Activated CD4-positive, CD25-positive, alpha-beta regulatory T cell treated with anti-CD3 and anti-CD28 coated beads, Interleukin-2, amount 50 U/mL, for 24 hours (primary cell): ENCODE measurements around the gene ACY1.

ENCODE experiments used
- ATAC-seq, 2 donors: fragments of 150-1000 bp; cut with Tn5 transposase; one replicate each; pipeline ENCODE4 v1.10.0; 2021; ENCODE audit warnings: mild to moderate bottlenecking in 1 of 2, moderate library complexity in 1 of 2

The ACY1 gene

GRCh38 chr3:51945926-51946705 lies 37.2 kb upstream of the ACY1 start:
- ATAC-seq: no peak

DNA sequence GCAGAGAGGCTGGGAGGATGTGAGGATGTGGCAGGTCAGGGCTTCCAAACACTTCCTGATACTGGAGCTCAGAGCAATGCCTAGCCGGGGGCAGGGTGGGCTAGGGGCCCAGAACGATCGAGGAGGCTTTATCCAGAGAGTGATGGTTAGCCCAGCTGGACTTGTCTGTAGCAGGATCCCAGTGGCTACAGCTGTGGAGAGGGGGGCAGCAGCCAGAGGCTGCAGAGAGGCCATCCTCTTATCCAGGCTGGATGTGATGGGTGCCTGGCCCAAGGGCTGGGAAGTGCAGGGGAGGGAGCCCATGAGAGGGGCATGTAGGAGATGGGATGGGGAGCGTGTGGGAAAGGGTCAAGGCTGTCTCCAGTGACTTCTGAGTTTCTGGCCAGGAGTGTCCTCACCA lies 36.5 kb upstream of the ACY1 start:
- no peak for ATAC-seq

DNA sequence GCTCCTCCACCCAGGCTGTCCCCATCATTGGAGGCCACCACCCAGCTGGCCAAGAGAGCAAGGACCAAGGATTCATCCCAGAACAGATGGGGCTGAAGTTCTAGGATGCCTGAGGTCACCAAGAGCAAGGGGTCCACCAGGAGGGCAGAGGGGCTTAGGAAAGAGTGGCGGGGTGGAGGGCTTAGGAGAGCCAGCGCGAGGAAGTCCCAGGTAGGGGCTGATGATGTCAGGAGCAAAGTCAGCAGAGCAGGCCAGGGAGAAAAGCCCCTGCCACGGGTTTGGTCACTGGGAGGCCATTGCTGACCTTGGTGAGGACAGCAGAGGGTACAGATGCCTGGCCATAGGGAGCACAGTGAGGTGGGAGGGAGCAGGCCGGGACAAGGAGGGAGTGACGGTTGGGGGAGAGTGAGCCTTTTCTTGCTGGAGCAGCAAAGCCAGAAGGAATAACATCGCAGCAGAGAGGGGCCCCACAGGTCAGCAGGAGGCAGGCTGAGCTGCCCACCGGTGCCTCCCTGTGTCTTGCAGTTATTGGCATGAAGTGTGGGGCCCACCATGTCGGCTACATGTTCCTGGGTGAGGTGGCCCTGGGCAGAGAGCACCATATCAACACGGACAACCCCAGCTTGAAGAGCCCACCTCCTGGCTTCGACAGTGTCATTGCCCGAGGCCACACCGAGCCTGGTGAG lies 36.0 kb upstream of the ACY1 start:
- ATAC-seq: no peak

- ATAC-seq: no peak
Measured at GRCh38 chr3:51948016-51948580, 35.2 kb upstream of the ACY1 start.

DNA sequence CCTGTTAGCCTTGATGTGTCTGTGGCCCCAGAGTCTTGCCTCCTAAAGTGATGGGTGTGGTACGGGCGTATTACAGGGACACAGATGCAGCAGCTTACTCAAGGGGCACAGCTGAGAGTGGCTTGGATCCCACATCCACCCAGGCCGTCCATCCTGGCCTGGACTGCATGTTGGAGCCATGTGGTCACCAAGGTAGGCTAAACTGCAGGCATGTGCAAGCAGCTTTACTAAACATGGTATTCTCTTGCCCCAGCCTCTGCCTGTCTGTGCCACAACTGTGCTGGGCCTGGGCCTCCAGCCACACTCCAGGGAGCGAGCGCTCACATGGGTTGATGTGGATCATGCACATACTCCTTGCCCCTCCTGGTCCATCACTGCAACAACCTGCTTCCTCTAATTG lies 34.2 kb upstream of the ACY1 start:
- ATAC-seq: no peak

- ATAC-seq: no peak
Measured at GRCh38 chr3:51950899-51951298, 32.4 kb upstream of the ACY1 start.

GRCh38 chr3:51953445-51953844 lies 29.9 kb upstream of the ACY1 start:
- no peak for ATAC-seq

- no peak for ATAC-seq
Measured at GRCh38 chr3:51954105-51954504, 29.2 kb upstream of the ACY1 start.

GRCh38 chr3:51954713-51955112 lies 28.6 kb upstream of the ACY1 start:
- no peak for ATAC-seq

DNA sequence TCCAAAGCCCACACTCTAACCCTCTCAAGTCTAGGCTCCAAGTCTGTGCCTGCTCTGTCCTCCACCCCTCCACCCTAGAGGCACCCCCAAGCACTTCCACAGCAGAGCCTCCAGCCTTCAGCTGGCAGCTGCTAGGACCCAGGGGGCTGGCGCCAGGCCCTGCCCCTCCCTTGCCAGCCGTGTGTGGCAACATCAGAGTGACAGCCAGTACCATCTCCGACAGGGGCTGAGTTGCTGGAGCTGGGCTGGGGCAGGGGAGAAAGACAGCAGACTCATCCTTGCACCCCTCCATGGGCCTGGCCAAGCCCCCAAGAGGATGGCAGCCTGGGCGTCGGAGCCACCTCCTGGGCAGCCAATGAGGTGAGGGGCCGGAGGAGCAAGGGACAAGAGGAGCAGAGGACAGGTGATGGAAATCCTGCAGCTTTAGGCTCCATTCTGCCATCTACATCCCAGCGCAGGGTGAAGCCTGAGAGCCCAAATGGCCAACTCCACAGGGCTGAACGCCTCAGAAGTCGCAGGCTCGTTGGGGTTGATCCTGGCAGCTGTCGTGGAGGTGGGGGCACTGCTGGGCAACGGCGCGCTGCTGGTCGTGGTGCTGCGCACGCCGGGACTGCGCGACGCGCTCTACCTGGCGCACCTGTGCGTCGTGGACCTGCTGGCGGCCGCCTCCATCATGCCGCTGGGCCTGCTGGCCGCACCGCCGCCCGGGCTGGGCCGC lies 28.0 kb upstream of the ACY1 start, which contains the start of gene GPR62:
TSS of gene GPR62 (plus strand) at position 207 of the 718 bp plus-strand sequence. CDS start at position 479, 272 bp downstream.
- peak in 1 of 2 donors; percentile 10 for ATAC-seq

- ATAC-seq: peak; percentile 73 to 74
Measured at GRCh38 chr3:51955893-51956770, 27.2 kb upstream of the ACY1 start.

DNA sequence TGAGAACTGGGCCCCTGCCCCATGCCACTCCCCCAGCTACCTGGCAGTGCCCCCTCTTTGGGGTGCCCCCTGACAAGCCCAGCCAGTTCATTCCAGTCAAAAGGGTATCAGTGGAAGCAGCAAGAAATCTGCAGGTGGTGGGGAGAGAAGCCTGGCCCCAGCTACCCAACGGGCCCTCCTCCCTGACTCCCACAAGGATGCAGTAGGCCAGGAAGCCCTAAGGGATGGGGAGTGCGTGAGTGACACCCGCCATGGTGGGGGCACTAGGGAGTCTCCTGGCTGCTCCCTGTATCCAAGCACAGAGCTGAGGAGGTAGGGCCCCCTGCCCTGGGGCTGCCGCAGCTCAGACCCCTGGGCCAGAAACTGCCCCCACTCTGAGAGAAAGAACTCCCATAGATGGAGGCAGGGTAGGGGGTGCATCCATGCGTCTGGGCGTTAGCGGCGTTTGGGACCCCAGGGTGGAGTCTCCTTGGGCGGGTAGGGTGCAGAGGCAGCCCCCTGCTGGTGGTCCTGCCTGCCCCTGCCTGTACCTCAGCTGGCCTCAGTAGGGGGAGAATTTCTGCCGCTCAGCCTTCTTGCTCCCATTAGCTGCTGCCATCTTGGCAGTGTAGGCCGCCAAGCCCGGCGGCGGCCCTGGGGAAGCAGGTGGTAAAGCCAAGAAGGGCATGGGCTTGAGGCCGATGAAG lies 25.7 kb upstream of the ACY1 start:
- ATAC-seq: no peak

- ATAC-seq: no peak
Measured at GRCh38 chr3:51958603-51959521, 24.5 kb upstream of the ACY1 start.

DNA sequence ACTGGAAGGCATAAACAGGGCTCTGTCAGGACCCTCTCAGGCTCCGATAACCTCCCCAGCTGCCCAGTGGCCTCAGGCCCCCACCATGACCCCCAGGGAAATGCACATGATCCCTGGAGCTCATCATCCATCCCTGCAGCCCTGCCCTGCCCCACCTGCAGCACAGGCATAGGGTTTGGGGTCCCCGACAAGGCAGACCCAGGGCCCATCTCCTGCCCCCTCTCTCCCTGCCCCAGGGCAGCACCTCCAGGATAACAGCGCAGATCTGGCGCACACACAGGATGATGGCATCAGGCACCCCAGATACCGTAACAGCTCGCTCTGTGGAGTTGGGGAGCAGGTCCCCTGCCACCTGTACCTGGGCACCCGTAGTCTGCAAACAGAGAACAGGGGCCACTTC lies 23.7 kb upstream of the ACY1 start:
- ATAC-seq: no peak

DNA sequence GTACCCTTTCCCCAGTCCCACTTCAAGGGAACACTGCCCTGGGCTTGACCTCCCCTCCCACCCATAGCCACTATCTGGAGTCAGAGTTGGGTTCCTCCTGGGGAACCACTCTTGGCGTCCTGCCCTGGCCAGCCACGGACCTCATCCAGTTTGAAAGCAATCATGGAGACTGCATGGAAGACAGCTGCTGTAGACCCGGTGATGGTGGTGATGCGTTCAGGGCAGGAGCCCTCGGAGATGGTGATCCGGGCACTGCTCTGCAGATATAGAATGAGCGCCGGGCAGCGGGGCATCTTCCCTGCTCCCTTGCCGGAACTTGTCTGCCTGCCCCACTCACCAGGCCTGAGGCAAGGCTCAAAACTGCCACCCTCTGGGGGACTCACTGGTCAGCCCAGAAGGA lies 22.9 kb upstream of the ACY1 start:
- no peak for ATAC-seq

DNA sequence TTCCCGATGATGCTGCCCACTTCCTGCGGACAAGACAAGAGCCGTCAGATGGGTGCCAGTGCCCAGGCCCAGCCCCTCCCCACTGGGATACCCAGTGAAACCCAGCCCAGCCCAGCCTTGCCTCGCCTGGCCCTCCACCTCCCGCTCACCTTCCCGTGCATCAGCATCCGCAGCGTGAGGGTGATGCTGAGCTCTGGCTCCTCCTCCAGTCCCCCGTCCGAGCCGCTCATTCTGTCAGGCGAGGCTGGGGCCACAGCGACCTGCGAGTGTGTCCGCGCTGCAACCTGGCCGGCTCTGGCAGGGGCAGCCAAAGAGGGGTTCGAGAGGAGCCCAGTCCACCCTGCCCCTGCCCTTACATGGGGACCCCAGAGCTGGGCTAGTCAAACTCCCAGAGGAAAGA lies 22.3 kb upstream of the ACY1 start:
- ATAC-seq: no peak

GRCh38 chr3:51961602-51962569 lies 21.4 kb upstream of the ACY1 start:
- ATAC-seq: no peak

DNA sequence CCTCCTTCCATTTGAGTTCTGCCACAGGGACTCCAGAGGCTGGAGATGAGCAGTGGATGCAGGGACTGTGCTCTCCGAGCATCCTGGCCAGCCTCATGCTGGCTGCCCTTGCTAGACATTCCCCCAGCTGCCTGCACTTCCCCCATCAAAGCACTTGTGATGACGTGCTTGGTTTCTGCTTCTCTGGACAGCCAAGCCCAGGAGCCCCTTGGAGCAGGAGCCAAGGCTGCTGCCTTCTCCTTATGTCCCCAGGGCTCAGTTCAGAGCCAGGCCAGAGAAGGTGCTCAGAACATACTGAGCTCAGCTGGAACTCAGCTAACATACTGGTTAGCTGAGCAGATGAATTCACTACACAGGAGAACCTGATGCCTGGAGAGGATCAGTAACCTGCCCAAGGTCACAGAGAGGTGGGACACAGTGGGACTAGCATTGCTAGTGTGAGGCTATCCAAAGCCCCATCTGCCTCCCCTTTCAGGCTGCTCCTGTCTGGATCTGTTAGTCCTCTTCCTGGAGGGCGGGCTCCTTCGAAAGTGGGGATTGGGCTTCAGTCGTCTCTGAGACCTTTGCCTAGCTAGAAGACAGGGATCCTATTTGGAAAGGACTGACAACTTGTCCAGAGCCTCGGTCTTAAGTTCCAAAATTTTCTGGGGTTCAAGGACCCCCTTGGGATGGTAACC lies 20.3 kb upstream of the ACY1 start:
- no peak for ATAC-seq
